Sigmoid colon (tissue), 4 donors: ENCODE measurements around the gene SYTL4.

Experiments
- CTCF ChIP-seq, 4 experiments: fragments of 450-650 bp in 3 of 4; fragments of 200-600 bp in 1 of 4; IDR thresholded peaks; one replicate each; pipeline ENCODE4 v1.5.1; 2016 to 2019; ENCODE audit warnings: antibody characterized with exemption in 4 of 4, mild to moderate bottlenecking in 3 of 4, moderate library complexity in 2 of 4
- EP300 ChIP-seq, 4 donors: sonication (generic); formaldehyde crosslinking; IDR thresholded peaks; one replicate each; pipeline ENCODE4 v1.6.1; 2017; ENCODE audit warnings: antibody characterized with exemption in 4 of 4

DNA sequence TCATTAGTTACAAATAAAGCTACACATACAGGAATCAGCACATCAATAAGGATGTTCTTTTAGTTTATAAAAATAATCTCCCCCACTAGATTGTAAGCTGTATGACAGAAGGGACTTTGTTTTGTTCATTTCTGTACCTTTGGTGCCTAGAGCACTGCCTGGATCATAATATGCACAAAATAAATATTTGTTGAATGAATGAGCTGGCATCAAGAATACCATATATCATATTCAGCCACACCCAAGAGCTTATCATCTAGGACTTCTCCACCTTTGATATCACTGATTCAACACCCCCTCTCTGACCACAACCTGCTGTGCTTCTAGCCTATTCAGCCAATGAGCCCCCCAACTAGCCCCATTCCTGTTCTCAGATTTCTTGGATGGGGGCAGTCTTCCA, 10.6 kb downstream of the SYTL4 start:
- no peak for TF ChIP-seq CTCF (IDR thresholded peaks at IDR 0.05)
- no peak for TF ChIP-seq EP300 (IDR thresholded peaks at IDR 0.05)
